Trophoblast cell (in vitro differentiated cells and primary cell): ENCODE results near the gene TLL1.

Source experiments
- DNase-seq, 2 donors: peaks; one replicate each; pipeline ENCODE4 v3.0.0-alpha.2; 2016
- H2AFZ ChIP-seq: 2 replicates; pipeline ENCODE4 v1.6.1; 2013; ENCODE audit warnings: low read length, moderate library complexity, mild to moderate bottlenecking; ENCODE audit not compliant: insufficient read depth, poor library complexity
- H2AK5ac ChIP-seq: 2 replicates; pipeline ENCODE4 v1.6.1; 2013; ENCODE audit warnings: mild to moderate bottlenecking, low read length
- H2BK120ac ChIP-seq: 2 replicates; pipeline ENCODE4 v1.6.1; 2013; ENCODE audit warnings: low read length, mild to moderate bottlenecking, moderate library complexity; ENCODE audit not compliant: insufficient read depth, poor library complexity
- H2BK12ac ChIP-seq: 2 replicates; pipeline ENCODE4 v1.6.1; 2013; ENCODE audit warnings: mild to moderate bottlenecking, low read length, moderate library complexity
- H2BK5ac ChIP-seq: 2 replicates; pipeline ENCODE4 v1.6.1; 2013; ENCODE audit warnings: low read length, low read depth, moderate library complexity, mild to moderate bottlenecking; ENCODE audit not compliant: poor library complexity
- H3K14ac ChIP-seq: 2 replicates; pipeline ENCODE4 v1.6.1; 2013; ENCODE audit warnings: mild to moderate bottlenecking, low read length
- H3K18ac ChIP-seq: 2 replicates; pipeline ENCODE4 v1.6.1; 2013; ENCODE audit warnings: mild to moderate bottlenecking, low read length
- H3K23ac ChIP-seq: 2 replicates; pipeline ENCODE4 v1.6.1; 2013; ENCODE audit warnings: low read length
- H3K27ac ChIP-seq: 2 replicates; pipeline ENCODE4 v1.5.1; 2013; ENCODE audit warnings: low read depth, mild to moderate bottlenecking, inconsistent platforms, low read length, moderate library complexity
- H3K27me3 ChIP-seq: 2 replicates; pipeline ENCODE4 v1.6.1; 2013; ENCODE audit warnings: inconsistent platforms, mild to moderate bottlenecking, low read length, moderate library complexity; ENCODE audit not compliant: insufficient read depth
- H3K36me3 ChIP-seq, 2 experiments: 1 replicate in 1 of 2; 2 replicates in 1 of 2; pipeline ENCODE4 v1.6.1; 2013; ENCODE audit warnings: low read length in 2 of 2, mild to moderate bottlenecking in 2 of 2, moderate library complexity in 1 of 2; ENCODE audit not compliant: insufficient read depth in 2 of 2, control insufficient read depth in 1 of 2
- H3K4ac ChIP-seq: 2 replicates; pipeline ENCODE4 v1.6.1; 2013; ENCODE audit warnings: low read depth, mild to moderate bottlenecking, low read length, moderate library complexity
- H3K4me1 ChIP-seq, 2 experiments: 1 replicate in 1 of 2; 2 replicates in 1 of 2; pipeline ENCODE4 v1.6.1; 2013; ENCODE audit warnings: low read length in 2 of 2, mild to moderate bottlenecking in 2 of 2, moderate library complexity in 1 of 2; ENCODE audit not compliant: insufficient read depth in 2 of 2, control insufficient read depth in 1 of 2
- H3K4me2 ChIP-seq: 2 replicates; pipeline ENCODE4 v1.6.1; 2013; ENCODE audit warnings: inconsistent platforms, mild to moderate bottlenecking, low read length, moderate library complexity
- H3K4me3 ChIP-seq: 2 replicates; pipeline ENCODE4 v1.5.1; 2013; ENCODE audit warnings: mild to moderate bottlenecking, low read depth, low read length, inconsistent platforms
- H3K79me1 ChIP-seq: one replicate; pipeline ENCODE4 v1.6.1; 2013; ENCODE audit warnings: low read length
- H3K79me2 ChIP-seq: 2 replicates; pipeline ENCODE4 v1.6.1; 2013; ENCODE audit warnings: low read length, mild to moderate bottlenecking; ENCODE audit not compliant: control insufficient read depth, insufficient read depth, poor library complexity
- H3K9ac ChIP-seq: 2 replicates; pipeline ENCODE4 v1.6.1; 2013; ENCODE audit warnings: mild to moderate bottlenecking, low read length
- H3K9me3 ChIP-seq: 2 replicates; pipeline ENCODE4 v1.6.1; 2013; ENCODE audit warnings: low read depth, mild to moderate bottlenecking, control low read depth, inconsistent platforms, low read length; ENCODE audit not compliant: insufficient read depth
- H4K12ac ChIP-seq: 2 replicates; pipeline ENCODE4 v1.6.1; 2013; ENCODE audit warnings: low read depth, mild to moderate bottlenecking, low read length, moderate library complexity
- H4K8ac ChIP-seq: 2 replicates; pipeline ENCODE4 v1.6.1; 2013; ENCODE audit warnings: low read depth, mild to moderate bottlenecking, low read length, moderate library complexity
- H4K91ac ChIP-seq: one replicate; pipeline ENCODE4 v1.6.1; 2013; ENCODE audit warnings: low read depth, mild to moderate bottlenecking, low read length, moderate library complexity
- WGBS: extraction: QIAGEN DNeasy Blood & Tissue Kit; methylation state at CpG from one replicate; pipeline ENCODE4 v1.1.7; 2013; ENCODE audit warnings: missing lambda C conversion rate; ENCODE audit not compliant: insufficient read length, insufficient coverage; ENCODE audit errors: extremely low coverage; 5-methylcytosine and 5-hydroxymethylcytosine counted together

The TLL1 gene

DNA sequence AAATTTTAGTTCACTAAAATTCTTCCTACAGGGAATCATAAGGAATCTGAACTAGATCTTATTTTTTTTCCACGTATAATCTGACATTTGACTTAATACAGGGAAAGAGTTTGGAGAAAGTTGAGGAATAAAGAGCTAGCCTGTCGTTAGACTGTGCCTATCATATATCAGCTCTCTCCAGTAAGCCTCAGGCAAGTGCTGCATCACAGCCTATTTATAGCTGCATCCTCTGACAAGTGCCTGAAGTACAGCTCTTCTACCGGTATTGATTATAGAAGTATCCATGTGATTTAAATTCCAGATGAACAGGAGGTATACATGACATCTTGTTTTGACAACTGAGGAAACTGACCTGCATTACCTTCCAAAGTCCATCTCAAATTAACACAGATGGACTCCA lies 248.9 kb downstream of the TLL1 start:
- Histone ChIP-seq H3K9me3 (no peaks in the 10 kb centered on the region), H3K27me3 (no peaks in the 10 kb centered on the region), H3K4me2 (no peak overlapping the region), H2BK5ac (no peak overlapping the region), H3K4ac (no peak overlapping the region), H4K12ac (no peak overlapping the region), H2BK12ac (no peak overlapping the region), H3K36me3 (no peaks in the 10 kb centered on the region), H4K8ac (no peak overlapping the region), H2AFZ (no peak overlapping the region), H3K79me2 (no peaks in the 10 kb centered on the region), H3K23ac (no peak overlapping the region), H3K79me1 (no peaks in the 10 kb centered on the region), H3K27ac (no peak overlapping the region), H3K14ac (no peak overlapping the region), H3K9ac (no peak overlapping the region), H4K91ac (no peak overlapping the region), H3K4me3 (no peak overlapping the region), H2AK5ac (no peak overlapping the region), H3K4me1 (no peaks in the 10 kb centered on the region), H2BK120ac (no peak overlapping the region), H3K18ac (no peak overlapping the region)
- WGBS: no CpG with 5 or more reads among the region's 3 CpGs
- no peak for DNase-seq

DNA sequence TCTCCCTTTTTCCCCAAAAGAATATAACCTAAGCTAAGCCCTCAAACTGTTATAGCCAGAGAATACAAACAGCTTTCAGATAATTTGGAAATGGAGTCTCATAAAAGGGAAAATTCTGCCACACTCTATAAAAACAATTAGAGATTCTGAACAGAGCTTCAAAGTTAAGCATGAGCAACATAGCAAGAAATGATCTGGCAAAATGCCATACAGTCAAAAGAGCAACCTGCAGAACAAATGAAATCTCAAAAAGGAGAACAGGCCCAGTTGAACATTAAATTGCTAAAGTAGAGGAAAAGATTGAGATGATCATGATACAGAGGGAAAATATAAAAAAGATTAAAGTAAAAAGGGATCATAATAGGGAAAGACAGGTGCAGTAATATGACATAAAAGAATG lies 250.5 kb downstream of the TLL1 start:
- Histone ChIP-seq H3K27ac (no peak overlapping the region), H3K14ac (no peak overlapping the region), H4K8ac (no peak overlapping the region), H3K9me3 (no peaks in the 10 kb centered on the region), H3K36me3 (no peaks in the 10 kb centered on the region), H3K9ac (no peak overlapping the region), H2AFZ (no peak overlapping the region), H4K91ac (no peak overlapping the region), H4K12ac (no peak overlapping the region), H3K79me1 (no peaks in the 10 kb centered on the region), H3K4me1 (no peaks in the 10 kb centered on the region), H3K27me3 (no peaks in the 10 kb centered on the region), H3K23ac (no peak overlapping the region), H3K4me2 (no peak overlapping the region), H3K18ac (no peak overlapping the region), H2BK5ac (no peak overlapping the region), H2BK120ac (no peak overlapping the region), H3K79me2 (no peaks in the 10 kb centered on the region), H2AK5ac (no peak overlapping the region), H2BK12ac (no peak overlapping the region), H3K4ac (no peak overlapping the region), H3K4me3 (no peak overlapping the region)
- DNase-seq: no peak

DNA sequence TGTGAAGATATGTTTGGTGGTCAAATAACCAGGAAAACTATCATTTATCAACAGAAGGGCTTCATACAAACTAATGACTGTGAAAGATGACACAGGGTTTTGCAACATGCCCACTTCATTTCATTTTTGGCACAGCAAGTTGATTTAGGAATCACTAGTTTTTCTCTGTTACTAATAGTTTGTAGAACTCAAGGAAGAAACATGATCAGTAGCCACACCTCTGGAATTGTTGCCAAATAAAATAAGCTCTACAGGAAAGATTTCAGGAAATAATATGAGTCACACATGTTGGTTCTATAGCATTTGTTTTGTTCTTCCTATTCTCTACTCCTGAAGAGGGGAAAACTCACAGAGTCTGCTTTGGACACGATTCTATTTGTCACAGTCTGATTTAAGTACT lies 255.4 kb downstream of the TLL1 start:
- H3K9me3 ChIP-seq: no peaks in the 10 kb centered on the region
- no peaks in the 10 kb centered on the region for H3K36me3 ChIP-seq

DNA sequence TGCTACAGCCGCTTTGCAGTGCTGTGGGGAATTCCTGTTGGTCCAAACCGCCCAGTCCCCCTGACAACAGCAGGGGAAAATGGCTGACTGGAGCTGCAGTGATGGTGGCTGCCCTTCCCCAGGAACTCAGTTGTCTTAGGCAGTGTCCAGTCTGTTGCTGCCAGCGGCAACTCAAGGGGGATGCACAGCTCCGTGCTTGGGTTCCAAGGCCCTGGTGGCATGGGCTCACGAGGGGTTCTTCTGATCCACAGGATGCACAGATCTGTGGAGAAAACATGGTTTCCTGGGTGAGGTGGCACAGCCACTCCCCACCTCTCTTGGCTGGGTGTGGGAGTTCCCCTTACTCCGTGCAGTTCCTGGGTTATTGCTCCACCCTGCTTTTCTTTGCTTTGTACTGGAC lies 261.2 kb downstream of the TLL1 start:
- Histone ChIP-seq H3K79me2 (no peaks in the 10 kb centered on the region), H2BK5ac (no peak overlapping the region), H3K18ac (no peak overlapping the region), H3K4me2 (no peak overlapping the region), H3K36me3 (no peaks in the 10 kb centered on the region), H3K4ac (no peak overlapping the region), H3K4me1 (no peaks in the 10 kb centered on the region), H2AFZ (no peak overlapping the region), H3K27ac (no peak overlapping the region), H4K12ac (no peak overlapping the region), H2BK12ac (no peak overlapping the region), H3K14ac (no peak overlapping the region), H2BK120ac (no peak overlapping the region), H3K79me1 (no peaks in the 10 kb centered on the region), H3K9me3 (no peaks in the 10 kb centered on the region), H3K4me3 (no peak overlapping the region), H3K27me3 (no peaks in the 10 kb centered on the region), H3K9ac (no peak overlapping the region), H2AK5ac (no peak overlapping the region), H4K8ac (no peak overlapping the region), H4K91ac (no peak overlapping the region), H3K23ac (no peak overlapping the region)
- DNase-seq: no peak
- WGBS: no CpG with 5 or more reads among the region's 6 CpGs

More for the DNA sequence above, 255.4 kb downstream of the TLL1 start:
- H3K9ac ChIP-seq: no peak overlapping the region
- no peak overlapping the region for H3K18ac ChIP-seq
- no peak for DNase-seq
- H4K12ac ChIP-seq: no peak overlapping the region
- no peak overlapping the region for H3K14ac ChIP-seq
- H2BK120ac ChIP-seq: no peak overlapping the region
- H3K27me3 ChIP-seq: no peaks in the 10 kb centered on the region
- H3K79me2 ChIP-seq: no peaks in the 10 kb centered on the region
- no peak overlapping the region for H3K4me2 ChIP-seq
- H3K4ac ChIP-seq: no peak overlapping the region
- no peak overlapping the region for H2AK5ac ChIP-seq
- no peak overlapping the region for H2BK12ac ChIP-seq
- H4K91ac ChIP-seq: no peak overlapping the region
- no peak overlapping the region for H2AFZ ChIP-seq
- WGBS: no CpG with 5 or more reads among the region's 1 CpG
- no peak overlapping the region for H3K4me3 ChIP-seq
- H3K27ac ChIP-seq: no peak overlapping the region
- H3K23ac ChIP-seq: no peak overlapping the region
- no peak overlapping the region for H2BK5ac ChIP-seq
- H4K8ac ChIP-seq: no peak overlapping the region
- no peaks in the 10 kb centered on the region for H3K4me1 ChIP-seq
- no peaks in the 10 kb centered on the region for H3K79me1 ChIP-seq
